ENCODE measurements around the gene ARL14EP.

GRCh38 chr11:30329150-30329940, 6.4 kb downstream of the ARL14EP start:
- TF ChIP-seq CTCF (IDR thresholded peaks at IDR 0.05), result no peak
- TF ChIP-seq POLR2AphosphoS5 (IDR thresholded peaks at IDR 0.05; ENCODE audit: insufficient read depth in 1 of 2, low read depth in 1 of 2), result no peak
- TF ChIP-seq POLR2A (IDR thresholded peaks at IDR 0.05), result no peak
